ENCODE measurements around the gene RAB11B. TPM values are rescaled to one million over a fixed set of nuclear protein-coding genes. Genes with fewer than 3 reads are reported as not detected.

RAB11B gene
- total and polyA plus RNA-seq, 9 of the 15 experiments (the other 6 are each of a cell fraction or from before 2014, with no cell fraction given), result 0.74 to 71.0 (median 13.8) TPM

GRCh38 chr19:8445488-8446001 is 55.4 kb downstream of the RAB11B start (continued):
- TF ChIP-seq AFF4 (CRISPR knock-in tag; IDR thresholded peaks at IDR 0.05) (0 out of 2 replicates have a peak, but pooled peaks have one; percentile 1), ZNF583 (CRISPR knock-in tag; IDR thresholded peaks at IDR 0.05) (no peak), KDM5B (IDR thresholded peaks at IDR 0.05; ENCODE audit: insufficient replicate concordance, low read depth, low read length) (peak; percentile 34), ZNF134 (CRISPR knock-in tag; conservative IDR thresholded peaks at IDR 0.05) (no peak), TRIM28 (IDR thresholded peaks at IDR 0.05) (no peak; the same call in 1 of the 2 replicates), SMAD2 (IDR thresholded peaks at IDR 0.05; ENCODE audit: low read depth, low read length) (no peak), KLF10 (CRISPR knock-in tag; IDR thresholded peaks at IDR 0.05) (no peak), MAZ (CRISPR knock-in tag; conservative IDR thresholded peaks at IDR 0.05 in 1 of 2, IDR thresholded peaks at IDR 0.05 in 1 of 2) (peak in 1 of 2 experiments; percentile 33; a peak in 1 of 4 replicates), YBX1 (IDR thresholded peaks at IDR 0.05) (no peak), UBTF (IDR thresholded peaks at IDR 0.05; ENCODE audit: borderline replicate concordance in 1 of 2, low read depth in 2 of 2, low read length in 2 of 2) (peak in 1 of 2 experiments; percentile 59; a peak in 1 of 4 replicates), ZNF740 (CRISPR knock-in tag; IDR thresholded peaks at IDR 0.05) (no peak), ZNF740 (tag; IDR thresholded peaks at IDR 0.05) (peak in 1 of 2 experiments; percentile 54; a peak in 1 of 4 replicates), NFRKB (IDR thresholded peaks at IDR 0.05; ENCODE audit: low read depth) (no peak), CHD4 (IDR thresholded peaks at IDR 0.05; ENCODE audit: insufficient read depth, insufficient replicate concordance, low read depth, low read length, poor library complexity, severe bottlenecking) (no peak), ZNF444 (CRISPR knock-in tag; IDR thresholded peaks at IDR 0.05) (no peak), SLC30A9 (CRISPR knock-in tag; IDR thresholded peaks at IDR 0.05) (no peak), ZNF398 (CRISPR knock-in tag; IDR thresholded peaks at IDR 0.05) (no peak)

Data from K562 (cell line).